Stromal cell of bone marrow (primary cell): ENCODE measurements around the gene MBNL2.

Experiments
- DNase-seq: peaks from one replicate; pipeline ENCODE4 v3.0.0-alpha.2; 2012; ENCODE audit warnings: low read depth

The MBNL2 gene

DNA sequence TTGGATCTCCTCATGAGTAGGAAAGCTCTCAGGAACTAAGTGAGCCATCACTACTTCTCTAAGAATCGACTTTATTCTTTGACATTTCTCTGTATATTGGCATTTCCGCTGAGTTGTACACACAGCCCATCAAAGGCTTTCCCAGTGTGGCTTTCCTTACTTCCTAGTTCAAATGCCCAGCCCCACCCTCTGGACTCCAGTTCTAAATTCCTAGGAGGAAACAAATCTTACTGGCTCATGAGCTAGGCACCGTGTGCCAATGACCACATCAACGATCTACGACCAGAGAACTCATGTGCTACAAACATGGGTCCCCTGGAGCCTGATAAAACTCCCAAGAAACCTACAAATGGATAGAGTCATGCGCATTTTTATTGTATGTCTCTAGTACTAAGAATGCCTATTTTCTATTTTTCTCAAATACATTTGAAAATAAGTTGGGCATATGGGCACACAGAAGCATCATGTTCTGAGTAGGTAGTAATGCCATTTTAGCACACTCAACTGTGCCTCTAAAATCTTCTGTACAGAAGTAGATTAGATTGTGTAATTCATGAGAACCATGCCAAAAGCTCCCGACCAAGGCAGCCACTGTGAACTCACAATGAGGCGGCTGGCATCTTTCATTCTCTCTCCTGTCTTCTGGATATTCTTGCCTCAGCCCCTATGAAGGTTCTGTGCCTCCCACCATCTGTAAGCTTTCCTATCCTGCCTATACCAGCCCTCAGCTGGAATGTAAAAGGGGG, 201.3 kb downstream of the MBNL2 start:
- no peak for DNase-seq

DNA sequence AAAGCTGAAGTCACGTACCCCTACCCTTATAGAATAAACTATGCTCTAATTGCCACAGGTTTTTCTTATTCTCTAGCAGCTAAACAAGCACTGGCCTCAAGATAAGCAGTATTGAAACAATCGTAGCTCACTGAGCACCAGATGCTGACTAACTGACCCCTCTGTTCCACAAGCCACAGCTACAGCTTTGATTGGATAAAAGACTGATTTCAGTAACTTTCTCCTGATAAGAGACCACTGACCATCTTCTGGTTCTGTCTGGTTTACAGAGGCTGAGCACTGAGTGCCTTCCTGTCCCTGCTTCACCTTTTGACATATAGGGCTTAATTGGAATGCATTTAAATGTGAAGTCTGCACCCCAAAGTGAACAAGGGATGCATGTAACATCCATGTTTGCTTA, 203.5 kb downstream of the MBNL2 start:
- DNase-seq: no peak

DNA sequence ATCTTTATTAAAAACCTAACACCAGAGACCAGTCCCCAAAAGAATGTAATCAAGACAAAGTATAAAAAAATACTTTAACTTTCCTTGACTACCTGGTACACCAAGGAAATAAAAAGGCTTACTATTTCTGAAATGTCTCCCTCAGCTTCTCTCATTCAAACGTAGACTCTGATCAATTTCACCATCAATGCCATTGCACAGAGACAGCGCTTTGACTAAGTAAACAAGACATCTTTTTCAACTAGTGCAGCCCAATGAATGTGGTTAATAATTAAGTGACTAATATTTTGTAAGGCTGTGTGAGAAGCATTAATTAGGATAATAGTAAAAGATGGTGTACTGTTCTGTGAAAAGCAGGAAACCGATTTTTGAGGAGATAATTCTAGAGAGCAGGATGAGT, 204.6 kb downstream of the MBNL2 start:
- no peak for DNase-seq

DNA sequence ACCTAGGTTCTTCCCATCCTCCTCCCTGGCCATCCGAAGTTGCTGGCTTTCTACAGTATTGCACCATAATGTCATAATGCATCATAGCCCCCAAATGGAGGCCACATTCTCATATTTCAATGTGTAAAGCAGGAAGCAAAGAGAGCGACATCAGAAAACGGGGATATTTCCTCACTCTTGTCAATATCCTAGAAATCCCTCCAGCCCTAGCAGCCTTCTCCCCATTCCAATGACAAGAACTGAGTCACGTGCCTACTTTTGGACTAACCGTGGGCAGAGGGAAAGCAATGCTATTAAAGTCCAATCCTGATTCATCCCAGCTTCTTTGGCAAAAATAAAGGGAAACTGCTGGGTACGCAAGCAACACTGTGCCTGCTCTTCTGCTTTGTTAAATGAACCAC, 207.5 kb downstream of the MBNL2 start:
- peak; percentile 24 for DNase-seq

DNA sequence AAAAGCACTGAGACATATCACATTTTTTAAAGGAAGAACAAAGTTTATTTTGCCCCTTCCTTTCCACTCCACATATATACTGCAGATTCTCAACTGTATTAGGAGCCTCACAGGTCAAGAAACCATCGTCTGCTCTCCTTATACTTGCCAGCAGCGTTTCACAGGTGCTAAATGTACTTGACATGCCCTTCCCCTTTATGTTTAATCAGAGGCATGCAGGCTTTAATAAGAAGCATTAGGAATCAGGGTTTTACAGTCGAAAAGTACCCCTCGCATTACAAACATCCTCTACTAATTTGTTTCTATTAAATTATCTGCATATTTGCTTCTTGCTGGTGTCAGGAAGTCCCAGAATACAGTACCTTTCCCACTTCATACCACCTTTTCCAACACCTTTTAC, 208.2 kb downstream of the MBNL2 start:
- no peak for DNase-seq

DNA sequence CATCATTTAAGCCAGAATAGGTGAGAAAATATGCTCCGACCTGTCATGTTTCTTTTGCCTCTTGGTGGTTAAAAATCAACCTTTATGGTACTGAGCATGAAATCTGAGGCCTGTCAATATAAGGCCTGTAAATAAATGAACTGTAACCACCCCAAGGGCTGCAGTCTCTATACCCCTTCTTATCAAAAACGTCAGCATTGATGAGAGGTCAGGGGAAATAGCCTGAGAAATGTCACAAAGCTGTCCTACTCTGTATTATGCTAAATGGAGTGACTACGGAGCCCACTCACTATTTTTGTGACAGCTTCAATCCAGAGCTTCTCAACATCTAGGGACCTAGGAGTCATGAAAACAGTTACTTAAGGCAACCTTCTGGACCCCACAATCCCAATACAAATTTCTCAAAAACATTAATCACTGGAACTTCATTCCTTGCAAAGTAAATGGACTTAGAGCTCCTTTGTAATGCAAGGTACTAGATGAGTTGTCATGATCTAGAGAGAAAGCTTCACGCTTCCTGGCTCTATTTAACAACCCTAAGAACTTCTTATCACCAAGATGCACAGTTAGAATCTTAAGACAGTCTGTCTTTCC, 209.1 kb downstream of the MBNL2 start:
- no peak for DNase-seq

DNA sequence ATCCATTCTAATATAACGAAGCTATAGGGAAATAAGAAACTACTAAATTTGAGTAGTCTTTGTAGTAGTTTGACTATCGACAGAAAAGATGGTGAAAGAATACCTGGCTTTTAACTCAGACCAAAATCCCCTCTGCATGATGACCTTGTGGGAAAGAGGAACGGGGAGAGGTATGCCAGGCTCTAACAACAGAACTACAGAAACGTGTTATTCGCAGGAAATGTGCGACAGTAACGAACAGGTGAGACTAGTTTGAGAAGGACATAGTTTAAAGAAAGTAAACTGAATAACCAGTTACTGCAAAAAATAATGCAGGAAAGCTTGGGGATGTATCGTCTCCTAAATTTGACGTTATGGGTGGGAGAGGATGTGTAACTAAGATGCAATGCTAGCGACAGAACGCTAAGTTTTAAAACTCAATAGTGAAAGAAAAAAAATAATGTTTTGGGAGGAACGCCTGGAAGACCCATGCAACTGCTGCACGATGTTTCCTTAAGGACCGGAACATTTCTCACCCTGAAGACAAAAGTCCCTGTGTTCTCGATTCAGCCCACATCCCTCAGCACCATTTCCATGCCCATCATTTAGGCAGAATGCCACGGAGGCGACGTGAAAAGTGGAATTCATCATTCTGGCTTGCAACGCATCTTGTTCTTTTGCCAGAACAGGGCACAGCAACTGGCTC, 210.2 kb downstream of the MBNL2 start:
- no peak for DNase-seq

DNA sequence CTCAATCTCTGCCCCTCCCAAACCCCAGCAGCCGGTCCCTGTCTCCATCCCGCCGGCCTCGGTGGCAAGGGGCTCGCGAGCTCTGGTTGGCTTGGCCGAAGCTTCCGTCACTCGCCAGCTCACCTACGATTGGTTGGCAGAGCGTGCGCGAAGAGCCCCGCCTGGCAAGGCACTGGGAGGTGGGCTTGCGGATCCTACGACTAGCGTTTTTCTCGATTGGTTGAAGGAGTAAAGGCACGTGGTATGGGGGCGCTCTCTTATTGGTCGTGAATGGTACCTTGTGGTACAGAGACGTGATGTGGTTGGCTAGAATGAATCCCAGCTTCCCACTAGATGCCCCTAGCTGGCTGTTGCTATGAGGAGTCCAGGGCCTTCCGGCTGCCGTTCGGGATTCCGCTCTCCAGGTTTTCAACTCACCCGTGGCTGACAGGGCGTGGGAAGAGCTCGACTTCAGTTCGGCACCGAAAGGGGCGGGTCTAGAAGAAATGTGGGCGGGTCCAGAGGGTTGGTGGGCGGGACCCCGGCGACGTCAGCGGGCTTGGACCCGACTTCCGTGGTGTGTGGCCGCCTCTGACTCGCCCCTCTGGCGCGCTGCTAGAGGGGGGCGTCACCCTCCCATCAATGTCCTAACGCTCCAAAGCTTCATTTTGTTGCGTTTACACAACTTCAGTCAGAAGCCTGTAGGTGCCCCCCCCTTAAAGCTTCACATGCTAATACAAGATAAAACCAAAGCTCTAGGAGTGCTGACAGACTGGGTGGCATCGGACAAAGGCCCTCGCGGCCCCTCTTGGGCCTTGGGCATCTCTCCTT, 211.0 kb downstream of the MBNL2 start:
- DNase-seq: peak; percentile 100

DNA sequence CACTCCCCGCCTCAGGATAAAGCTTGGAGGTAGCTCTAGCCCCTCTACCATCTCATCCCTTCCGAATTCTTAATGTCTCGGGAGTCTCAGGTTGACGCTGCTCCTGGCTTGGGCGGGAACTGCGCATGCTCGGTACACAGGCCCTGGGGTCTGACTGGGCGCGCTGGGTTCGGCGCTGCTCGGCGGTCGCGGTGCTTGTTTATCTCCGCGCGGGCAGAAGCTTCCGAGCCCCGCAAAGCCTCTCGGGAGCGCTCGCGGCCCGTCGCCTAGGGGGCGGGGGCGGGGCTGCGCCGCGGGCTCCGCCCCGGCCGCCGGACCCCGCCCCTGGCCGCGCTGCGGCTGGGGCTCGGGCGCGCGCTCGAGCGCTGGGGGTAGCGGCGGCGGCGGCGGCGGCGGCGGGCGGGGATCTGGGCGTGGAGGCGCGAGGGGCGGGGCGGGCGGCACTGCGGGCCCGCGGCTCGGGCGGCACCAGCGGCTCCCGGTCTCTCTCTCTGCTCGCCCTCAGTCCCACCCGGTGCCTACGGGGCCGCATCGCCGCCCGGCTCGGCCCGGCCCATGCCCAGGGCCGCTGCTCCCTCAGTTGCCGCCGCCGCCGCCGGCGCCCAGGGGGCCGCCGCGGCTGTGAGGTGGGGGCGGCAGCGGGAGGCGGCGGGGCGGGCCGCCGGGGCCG, 211.7 kb downstream of the MBNL2 start, which contains the start of gene RAP2A:
TSS of gene RAP2A (plus strand) at position 443 of the 670 bp plus-strand sequence. CDS start 302 bp downstream, outside the sequence.
- peak; percentile 71 for DNase-seq

DNA sequence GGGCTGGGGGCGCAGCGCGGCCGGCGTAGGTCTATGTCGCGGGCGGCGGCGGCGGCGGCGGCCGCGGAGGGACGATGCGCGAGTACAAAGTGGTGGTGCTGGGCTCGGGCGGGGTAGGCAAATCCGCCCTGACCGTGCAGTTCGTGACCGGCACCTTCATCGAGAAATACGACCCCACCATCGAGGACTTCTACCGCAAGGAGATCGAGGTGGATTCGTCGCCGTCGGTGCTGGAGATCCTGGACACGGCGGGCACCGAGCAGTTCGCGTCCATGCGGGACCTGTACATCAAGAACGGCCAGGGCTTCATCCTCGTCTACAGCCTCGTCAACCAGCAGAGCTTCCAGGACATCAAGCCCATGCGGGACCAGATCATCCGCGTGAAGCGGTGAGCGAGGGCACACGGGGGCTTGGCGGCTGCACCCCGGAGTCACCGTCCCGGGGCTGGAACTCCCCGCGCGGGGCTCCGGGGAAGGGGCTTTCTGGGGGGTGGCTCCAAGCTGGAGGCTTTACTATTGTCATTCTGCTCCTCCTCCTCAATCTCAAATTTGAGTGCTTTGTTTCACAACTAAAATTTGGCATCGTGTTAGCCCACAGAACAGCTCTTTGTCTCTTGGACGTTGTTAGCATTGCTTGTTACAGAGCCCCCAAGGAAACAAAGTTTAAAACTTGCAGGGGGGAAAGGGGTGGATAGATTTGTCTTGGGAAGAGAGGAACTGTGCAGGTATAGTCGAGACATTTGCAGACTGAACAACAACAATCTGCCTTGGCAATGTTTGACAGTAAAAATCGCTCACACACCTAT, 212.5 kb downstream of the MBNL2 start:
- no peak for DNase-seq

DNA sequence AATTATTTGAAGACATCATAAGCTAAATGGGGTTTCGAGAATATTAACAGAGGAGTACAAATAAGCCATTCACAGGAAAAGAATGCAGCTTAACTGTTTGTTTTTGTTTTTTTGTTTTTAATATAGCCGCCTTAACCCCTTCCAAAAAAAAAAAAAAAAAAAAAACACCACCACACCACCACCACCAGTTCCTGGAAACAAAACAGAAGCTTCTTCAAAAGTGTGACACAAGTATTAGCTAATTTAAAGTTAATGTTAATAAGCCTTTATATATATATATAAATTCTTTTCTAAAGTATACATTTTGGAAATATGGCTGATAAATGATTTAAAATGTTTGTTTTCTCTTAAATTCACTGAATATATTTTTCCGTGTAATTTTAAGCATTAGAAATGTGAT, 213.2 kb downstream of the MBNL2 start:
- DNase-seq: no peak

DNA sequence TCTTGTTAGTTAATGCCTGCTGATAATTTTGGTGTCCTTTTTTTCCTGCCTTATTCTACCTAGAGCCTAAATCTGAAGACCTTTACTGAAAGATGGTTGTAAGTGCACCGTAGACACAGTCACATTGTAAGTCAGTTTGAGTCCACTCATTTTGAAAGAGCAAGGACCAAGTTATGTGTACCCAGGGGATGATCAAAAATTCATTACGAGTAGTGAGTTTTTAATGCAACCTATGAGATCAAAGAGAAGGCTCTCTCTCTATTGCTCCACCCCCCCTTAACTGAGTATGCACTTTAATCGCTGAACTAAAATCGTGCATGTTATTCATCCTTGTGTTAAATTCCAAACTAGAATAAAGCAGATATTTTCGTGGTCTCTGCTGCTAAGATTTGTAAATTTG, 213.7 kb downstream of the MBNL2 start:
- DNase-seq: no peak

DNA sequence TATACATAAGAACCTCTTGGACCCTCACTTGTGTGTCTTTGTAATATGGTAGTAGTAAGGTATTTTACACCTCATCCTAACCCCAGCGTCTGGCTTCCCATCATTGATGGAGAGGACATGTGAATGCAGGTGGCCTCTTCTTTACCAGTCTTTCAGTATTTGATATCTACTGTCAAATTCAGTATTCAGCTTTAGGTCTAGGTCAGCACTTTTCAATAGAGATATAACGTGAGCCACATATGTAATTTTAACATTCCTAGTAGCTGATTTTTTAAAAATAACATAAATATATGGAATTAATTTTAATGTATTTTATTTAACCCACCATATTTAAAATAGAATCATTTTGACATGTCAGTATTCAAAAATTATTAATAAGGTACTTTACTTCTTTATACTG, 214.7 kb downstream of the MBNL2 start:
- DNase-seq: no peak

DNA sequence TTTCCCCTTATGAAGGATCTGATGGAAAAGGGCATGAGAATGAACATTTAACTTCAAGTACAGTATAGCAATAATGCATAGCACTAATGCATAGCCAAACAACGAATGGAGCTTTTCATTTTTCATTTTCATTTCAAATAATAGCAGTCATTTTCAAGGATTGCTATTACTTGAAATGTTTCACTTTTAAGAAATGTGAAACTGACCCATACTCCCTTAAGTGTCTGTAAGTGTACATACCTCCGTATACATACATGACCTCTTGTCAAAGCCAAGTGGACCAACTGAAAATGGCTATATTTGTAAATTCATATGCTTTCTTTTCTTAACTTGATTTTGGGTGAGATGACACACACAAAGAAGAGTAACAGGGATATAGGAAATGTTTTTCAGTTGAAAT, 215.6 kb downstream of the MBNL2 start:
- DNase-seq: no peak

DNA sequence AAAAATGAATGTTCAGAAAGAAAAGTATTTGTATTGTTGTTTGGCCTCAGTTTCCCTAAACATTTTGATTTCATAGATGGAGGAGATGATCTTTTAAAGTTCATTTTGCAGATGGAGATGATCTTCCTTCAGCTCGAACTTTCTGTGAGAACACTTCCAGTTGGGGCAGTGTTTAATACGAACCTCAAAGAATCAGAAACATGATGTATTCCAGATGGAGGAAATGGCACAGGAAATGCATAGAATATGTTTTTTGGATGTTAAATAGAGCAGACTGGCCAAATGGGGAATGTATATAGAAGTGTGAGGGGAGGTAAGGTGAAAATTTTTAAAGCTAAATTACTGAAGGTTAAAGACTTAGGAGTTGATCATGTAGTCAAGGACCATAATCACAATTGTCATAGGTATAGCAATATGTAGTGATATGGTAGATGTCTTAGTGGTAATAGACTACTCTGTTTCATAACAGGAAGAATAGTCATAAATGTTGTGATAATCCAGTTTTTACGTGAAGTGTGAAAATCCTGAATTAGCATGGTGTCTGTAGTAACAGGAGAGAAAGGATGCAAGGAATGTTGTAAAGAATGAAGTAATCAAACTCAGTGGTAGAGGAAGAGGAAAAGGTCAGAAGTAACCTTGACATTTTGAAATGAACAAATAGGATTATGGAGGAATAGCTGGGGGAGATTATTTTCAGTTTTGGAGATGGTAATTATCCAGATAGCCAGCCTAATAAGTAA, 216.9 kb downstream of the MBNL2 start:
- DNase-seq: no peak

DNA sequence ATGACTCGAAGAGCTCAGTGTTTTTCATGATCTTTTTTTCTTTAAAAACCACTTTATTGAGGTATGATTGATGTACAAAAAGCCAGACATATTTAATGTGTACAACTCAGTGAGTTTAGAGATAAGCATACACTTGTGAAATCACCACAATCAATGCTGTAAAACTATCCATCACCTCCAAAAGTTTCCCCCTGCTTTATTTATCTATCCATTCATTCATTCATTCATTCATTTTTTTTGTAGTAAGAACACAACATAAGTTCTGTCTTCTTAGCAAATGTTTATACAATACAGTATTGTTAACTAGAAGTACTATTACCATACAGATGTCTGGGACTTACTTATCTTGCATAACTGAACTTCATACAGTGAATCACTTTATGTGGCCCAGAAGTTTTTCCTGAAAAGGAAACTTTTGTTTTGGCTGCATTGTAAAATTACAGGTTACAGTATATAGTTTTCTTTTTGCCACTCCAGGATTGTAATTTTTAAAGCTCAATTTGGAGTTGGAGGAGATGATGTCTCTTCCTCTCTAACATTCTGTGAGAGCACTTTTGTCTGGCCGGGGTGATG, 218.6 kb downstream of the MBNL2 start:
- DNase-seq: no peak

DNA sequence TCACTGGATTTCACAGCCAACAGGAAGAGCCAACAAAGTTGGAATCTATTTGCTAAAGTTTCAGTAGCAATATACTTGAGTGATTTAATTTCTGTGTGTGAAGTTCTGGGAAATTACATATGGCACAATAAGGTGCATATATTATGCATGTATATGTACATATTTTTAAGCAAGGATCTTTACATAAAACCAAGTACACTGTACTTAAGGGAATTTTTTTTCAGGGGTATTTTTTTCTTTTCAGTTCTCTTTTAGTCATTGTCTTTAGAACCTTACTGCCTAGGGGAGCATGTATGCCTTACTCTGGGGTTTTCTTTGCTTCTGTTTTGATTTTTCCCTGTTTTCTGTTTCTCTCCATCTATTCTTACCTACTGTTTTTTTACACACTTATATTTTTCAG, 219.2 kb downstream of the MBNL2 start:
- DNase-seq: no peak
